HCT116 (cell line): ENCODE data around the gene SMOC1. TPM values are rescaled to one million over a fixed set of nuclear protein-coding genes. Genes with fewer than 3 reads are reported as not detected.

ENCODE experiments used
- ATAC-seq: fragments of 200-7000 bp; cut with Tn5 transposase; 2 replicates; pipeline ENCODE4 v1.9.1; 2020; ENCODE audit warnings: mild to moderate bottlenecking, moderate library complexity
- BruUV-seq: library from RNA; stranded (reverse); fragments of 400-500 nt; replicated peaks from 2 replicates; lab custom pipeline; 2021; lab: Mats Ljungman, UMichigan
- CTCF ChIA-PET: fragments of 300-600 bp; sonication (Branson Sonifier 250); formaldehyde crosslinking; loops from one replicate; lab custom pipeline; 2021; ENCODE audit warnings: antibody characterized with exemption; lab: Charles Lee
- POLR2A ChIA-PET: fragments of 300-600, 350-600 bp; sonication (Branson Sonifier 250); formaldehyde crosslinking; loops from one replicate; lab custom pipeline; 2021; ENCODE audit warnings: antibody characterized with exemption; lab: Charles Lee
- RAD21 ChIA-PET, 2 experiments: fragments of 300-600 bp; sonication (Branson Sonifier 250); formaldehyde crosslinking; loops; one replicate each; lab custom pipeline; 2023; ENCODE audit warnings: low total read pairs in 2 of 2; ENCODE audit not compliant: uncharacterized antibody in 2 of 2, unreplicated experiment in 2 of 2, low non-redundant PET in 1 of 2; lab: Charles Lee
- DNase-seq: peaks from one replicate; pipeline ENCODE4 v3.0.0-alpha.2; 2010; ENCODE audit warnings: low read depth, low spot score
- H2AFZ ChIP-seq: fragments of 200-600 bp; shearing (Covaris generic), sonication (generic); 2 replicates; pipeline ENCODE4 v1.6.1; 2017; ENCODE audit warnings: low read depth, mixed run types, mixed read lengths, antibody characterized with exemption, low read length; ENCODE audit not compliant: poor library complexity, severe bottlenecking
- H3K27ac ChIP-seq: 2 replicates; pipeline ENCODE4 v1.5.1; 2012; ENCODE audit warnings: low read depth, low read length
- H3K27me3 ChIP-seq: fragments of 200-600 bp; sonication (generic); 2 replicates; pipeline ENCODE4 v1.6.1; 2016; ENCODE audit warnings: mixed run types, low read length, mixed read lengths; ENCODE audit not compliant: insufficient read depth
- H3K36me3 ChIP-seq, 2 experiments: fragments of 200-500 bp in 1 of 2; fragments of 200-600 bp in 1 of 2; sonication (Bioruptor generic) in 1 of 2; sonication (generic) in 1 of 2; 2 replicates each; pipeline versions ENCODE4 v1.5.1 to v1.6.1; 2014 to 2016; ENCODE audit warnings: low read length in 2 of 2, inconsistent platforms in 1 of 2, mixed read lengths in 1 of 2, mixed run types in 1 of 2; ENCODE audit not compliant: insufficient read depth in 2 of 2, control insufficient read depth in 1 of 2
- H3K4me1 ChIP-seq, 2 experiments: fragments of 200-600 bp in 1 of 2; sonication (generic) in 1 of 2; 2 replicates each; pipeline versions ENCODE4 v1.5.1 to v1.6.1; 2012 to 2017; ENCODE audit warnings: low read length in 2 of 2, inconsistent platforms in 1 of 2, mild to moderate bottlenecking in 1 of 2, mixed read lengths in 1 of 2, mixed run types in 1 of 2, moderate library complexity in 1 of 2; ENCODE audit not compliant: insufficient read depth in 2 of 2, control insufficient read depth in 1 of 2
- H3K4me2 ChIP-seq: fragments of 200-600 bp; sonication (generic); 2 replicates; pipeline ENCODE4 v1.6.1; 2017; ENCODE audit warnings: mixed run types, low read length, mixed read lengths
- H3K4me3 ChIP-seq, 2 experiments: fragments of 200-600 bp in 1 of 2; sonication (generic) in 1 of 2; replicated peaks in 1 of 2; 2 replicates each; pipeline ENCODE4 v1.5.1; 2011 to 2016; ENCODE audit warnings: low read length in 2 of 2, control low read depth in 1 of 2, low read depth in 1 of 2, mild to moderate bottlenecking in 1 of 2, mixed read lengths in 1 of 2, mixed run types in 1 of 2
- H3K79me2 ChIP-seq: fragments of 200-600 bp; sonication (generic); 2 replicates; pipeline ENCODE4 v1.6.1; 2017; ENCODE audit warnings: mild to moderate bottlenecking, mixed run types, low read length, moderate library complexity, mixed read lengths; ENCODE audit not compliant: insufficient read depth
- H3K9ac ChIP-seq: fragments of 200-600 bp; sonication (generic); 2 replicates; pipeline ENCODE4 v1.6.1; 2016; ENCODE audit warnings: low read length, mixed read lengths
- H3K9me2 ChIP-seq: fragments of 200-600 bp; sonication (generic), shearing (Covaris generic); 2 replicates; pipeline ENCODE4 v1.6.1; 2017; ENCODE audit warnings: mixed run types, mild to moderate bottlenecking, moderate library complexity; ENCODE audit not compliant: insufficient read depth
- H3K9me3 ChIP-seq, 2 experiments: fragments of 200-500 bp in 1 of 2; fragments of 200-600 bp in 1 of 2; sonication (Bioruptor generic) in 1 of 2; sonication (generic) in 1 of 2; 2 replicates each; pipeline ENCODE4 v1.6.1; 2014 to 2017; ENCODE audit warnings: low read length in 2 of 2, mixed read lengths in 2 of 2, inconsistent platforms in 1 of 2, low read depth in 1 of 2, mild to moderate bottlenecking in 1 of 2, mixed run types in 1 of 2, moderate library complexity in 1 of 2; ENCODE audit not compliant: control insufficient read depth in 1 of 2, insufficient read depth in 1 of 2
- H4K20me1 ChIP-seq: fragments of 200-600 bp; sonication (generic), shearing (Covaris generic); 2 replicates; pipeline ENCODE4 v1.6.1; 2017; ENCODE audit warnings: mixed run types, mild to moderate bottlenecking, moderate library complexity; ENCODE audit not compliant: insufficient read depth
- EGR1 ChIP-seq: IDR thresholded peaks from 2 replicates; pipeline ENCODE4 v1.6.1; 2012; ENCODE audit warnings: low read depth
- FOSL1 ChIP-seq: IDR thresholded peaks from 2 replicates; pipeline ENCODE4 v1.6.1; 2012; ENCODE audit warnings: low read depth
- JUND ChIP-seq: IDR thresholded peaks from 2 replicates; pipeline ENCODE4 v1.6.1; 2012
- MAX ChIP-seq: IDR thresholded peaks from 2 replicates; pipeline ENCODE4 v1.6.1; 2012
- POLR2A ChIP-seq: IDR thresholded peaks from 2 replicates; pipeline ENCODE4 v1.7.0; 2011; ENCODE audit warnings: borderline replicate concordance; ENCODE audit not compliant: insufficient read depth, insufficient read length; ENCODE audit errors: extremely low read depth
- SIN3A ChIP-seq: IDR thresholded peaks from 2 replicates; pipeline ENCODE4 v1.6.1; 2012; ENCODE audit warnings: low read depth
- TCF7L2 ChIP-seq: IDR thresholded peaks from 2 replicates; pipeline ENCODE4 v1.7.0; 2011; ENCODE audit warnings: borderline replicate concordance, inconsistent platforms; ENCODE audit not compliant: insufficient read depth, insufficient read length; ENCODE audit errors: extremely low read depth
- YY1 ChIP-seq: IDR thresholded peaks from 2 replicates; pipeline ENCODE4 v1.6.1; 2011; ENCODE audit warnings: low read length, low read depth, moderate library complexity, mild to moderate bottlenecking; ENCODE audit not compliant: insufficient replicate concordance; ENCODE audit errors: extremely low read depth
- ZFX ChIP-seq: fragments of 450-650 bp; IDR thresholded peaks from 2 replicates; pipeline ENCODE4 v1.6.1; 2017
- intact Hi-C: fragments of 100-400 bp; cut with micrococcal nuclease; formaldehyde crosslinking; loops from 2 replicates; pipeline ENCODE4 v1.10.0; 2022
- total RNA-seq: library from RNA; stranded (reverse); gene quantifications from one replicate; pipeline ENCODE4 v1.2.1, GENCODE V29; 2021; ENCODE audit not compliant: unreplicated experiment
- TF ChIP-seq, protein P1 (sequence below): IDR thresholded peaks from 2 replicates; pipeline ENCODE4 v1.6.1; 2012; ENCODE audit warnings: low read depth

SMOC1 gene
- total RNA-seq, 1 experiment from 2014 or later, result not detected

- Histone ChIP-seq H3K4me3 (no peak overlapping the region), H3K4me2 (no peak overlapping the region), H3K27ac (no peak overlapping the region), H3K9me2 (no peaks in the 10 kb centered on the region), H3K9me3 (no peaks in the 10 kb centered on the region), H3K36me3 (no peaks in the 10 kb centered on the region), H2AFZ (no peak overlapping the region), H3K27me3 (peaks cover 30% of the 10 kb centered on the region), H4K20me1 (no peaks in the 10 kb centered on the region), H3K9ac (no peak overlapping the region), H3K4me1 (no peaks in the 10 kb centered on the region), H3K79me2 (no peaks in the 10 kb centered on the region)
- DNase-seq (no peak), ATAC-seq (no peak)
- BruUV-seq, result no TSS peak
- RAD21 ChIA-PET, result no interaction called here
- TF ChIP-seq FOSL1, result no peak
- TF ChIP-seq, protein P1, sequence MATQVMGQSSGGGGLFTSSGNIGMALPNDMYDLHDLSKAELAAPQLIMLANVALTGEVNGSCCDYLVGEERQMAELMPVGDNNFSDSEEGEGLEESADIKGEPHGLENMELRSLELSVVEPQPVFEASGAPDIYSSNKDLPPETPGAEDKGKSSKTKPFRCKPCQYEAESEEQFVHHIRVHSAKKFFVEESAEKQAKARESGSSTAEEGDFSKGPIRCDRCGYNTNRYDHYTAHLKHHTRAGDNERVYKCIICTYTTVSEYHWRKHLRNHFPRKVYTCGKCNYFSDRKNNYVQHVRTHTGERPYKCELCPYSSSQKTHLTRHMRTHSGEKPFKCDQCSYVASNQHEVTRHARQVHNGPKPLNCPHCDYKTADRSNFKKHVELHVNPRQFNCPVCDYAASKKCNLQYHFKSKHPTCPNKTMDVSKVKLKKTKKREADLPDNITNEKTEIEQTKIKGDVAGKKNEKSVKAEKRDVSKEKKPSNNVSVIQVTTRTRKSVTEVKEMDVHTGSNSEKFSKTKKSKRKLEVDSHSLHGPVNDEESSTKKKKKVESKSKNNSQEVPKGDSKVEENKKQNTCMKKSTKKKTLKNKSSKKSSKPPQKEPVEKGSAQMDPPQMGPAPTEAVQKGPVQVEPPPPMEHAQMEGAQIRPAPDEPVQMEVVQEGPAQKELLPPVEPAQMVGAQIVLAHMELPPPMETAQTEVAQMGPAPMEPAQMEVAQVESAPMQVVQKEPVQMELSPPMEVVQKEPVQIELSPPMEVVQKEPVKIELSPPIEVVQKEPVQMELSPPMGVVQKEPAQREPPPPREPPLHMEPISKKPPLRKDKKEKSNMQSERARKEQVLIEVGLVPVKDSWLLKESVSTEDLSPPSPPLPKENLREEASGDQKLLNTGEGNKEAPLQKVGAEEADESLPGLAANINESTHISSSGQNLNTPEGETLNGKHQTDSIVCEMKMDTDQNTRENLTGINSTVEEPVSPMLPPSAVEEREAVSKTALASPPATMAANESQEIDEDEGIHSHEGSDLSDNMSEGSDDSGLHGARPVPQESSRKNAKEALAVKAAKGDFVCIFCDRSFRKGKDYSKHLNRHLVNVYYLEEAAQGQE, result no peak
- TF ChIP-seq ZFX, result no peak
- POLR2A ChIA-PET, result no interaction called here
- CTCF ChIA-PET, result no interaction called here
- intact Hi-C loops, result no loop called here
These were observed 93.5 kb downstream of the SMOC1 start for GRCh38 chr14:69972755-69973154.

GRCh38 chr14:69973846-69974245 lies 94.6 kb downstream of the SMOC1 start:
- H2AFZ ChIP-seq, result no peak overlapping the region
- BruUV-seq, result no TSS peak
- H3K79me2 ChIP-seq, result no peaks in the 10 kb centered on the region
- RAD21 ChIA-PET, result no interaction called here
- H3K4me1 ChIP-seq, result no peaks in the 10 kb centered on the region
- POLR2A ChIA-PET, result no interaction called here
- no peak overlapping the region for H3K27ac ChIP-seq
- no peaks in the 10 kb centered on the region for H3K9me3 ChIP-seq
- ATAC-seq, result no peak
- no peaks in the 10 kb centered on the region for H4K20me1 ChIP-seq
- H3K9me2 ChIP-seq, result no peaks in the 10 kb centered on the region
- H3K4me3 ChIP-seq, result no peak overlapping the region
- no peak for TF ChIP-seq EGR1
- TF ChIP-seq YY1, result no peak
- TF ChIP-seq, protein P1, result no peak
- TF ChIP-seq JUND, result no peak
- TF ChIP-seq TCF7L2, result no peak
- no peak for TF ChIP-seq POLR2A
- no peak for TF ChIP-seq SIN3A
- TF ChIP-seq MAX, result no peak
- H3K36me3 ChIP-seq, result no peaks in the 10 kb centered on the region
- no peak overlapping the region for H3K9ac ChIP-seq
- CTCF ChIA-PET, result no interaction called here
- H3K4me2 ChIP-seq, result no peak overlapping the region
- H3K27me3 ChIP-seq, result peaks cover 34% of the 10 kb centered on the region
- no peak for DNase-seq
- intact Hi-C loops, result no loop called here
